HG02588 (cell line): ENCODE data around the gene VPS13D.
"Not testable (repeated sequence)": the region's sequence is repeated elsewhere in the genome, so short reads cannot be mapped to it uniquely, and the experiment has no call there.

Source experiments
- ATAC-seq: cut with Tn5 transposase; IDR thresholded peaks from one replicate; pipeline ENCODE4 v1.9.1; 2021; ENCODE audit warnings: mild to moderate bottlenecking, moderate library complexity; ENCODE audit not compliant: unreplicated experiment

The VPS13D gene

DNA sequence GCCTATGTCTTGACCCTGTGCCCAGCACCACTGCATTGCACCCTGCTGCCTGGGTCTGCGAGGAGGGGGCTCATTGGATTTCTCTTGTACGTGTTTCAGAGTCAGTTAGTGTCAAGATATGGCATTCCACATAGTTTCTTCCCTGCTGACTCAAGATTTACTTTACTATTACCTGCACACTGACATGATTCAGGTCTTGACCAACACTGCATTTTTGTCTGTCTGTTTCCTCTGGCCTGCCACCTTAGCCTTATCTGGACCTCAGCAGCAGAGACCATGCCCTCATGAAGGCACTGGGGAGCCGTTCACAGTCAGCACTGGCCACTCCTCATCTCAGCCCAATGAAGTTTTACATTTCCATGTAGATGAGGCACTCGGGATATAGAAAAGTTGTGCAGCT is 232.8 kb downstream of the VPS13D start:
- ATAC-seq = no peak

- ATAC-seq = no peak
Observed at GRCh38 chr1:12464045-12464461, 234.2 kb downstream of the VPS13D start.

DNA sequence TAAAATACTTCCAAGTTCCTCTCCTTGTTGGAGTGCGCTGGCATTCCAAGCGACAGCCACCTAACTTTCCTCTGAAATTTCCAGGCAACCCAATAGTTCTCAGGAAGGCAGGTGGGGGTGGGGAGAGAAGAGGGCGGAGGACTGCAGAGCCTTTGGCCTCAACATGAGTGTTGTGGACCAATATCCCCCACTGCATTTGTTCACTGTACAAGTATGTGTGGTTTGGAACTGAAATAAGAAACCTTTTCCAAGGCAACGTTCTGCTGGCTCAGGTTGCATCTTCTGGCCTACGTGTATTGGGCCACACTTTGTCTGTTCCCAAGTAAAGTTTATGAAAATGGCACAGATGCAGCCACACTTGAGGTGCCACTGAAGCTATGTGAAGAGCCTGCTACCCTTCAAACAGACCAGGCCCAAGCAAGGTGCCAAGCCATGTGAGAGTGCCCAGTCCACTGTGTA is 234.8 kb downstream of the VPS13D start:
- no peak for ATAC-seq

- no peak for ATAC-seq
Observed at GRCh38 chr1:12465126-12465525, 235.3 kb downstream of the VPS13D start.

DNA sequence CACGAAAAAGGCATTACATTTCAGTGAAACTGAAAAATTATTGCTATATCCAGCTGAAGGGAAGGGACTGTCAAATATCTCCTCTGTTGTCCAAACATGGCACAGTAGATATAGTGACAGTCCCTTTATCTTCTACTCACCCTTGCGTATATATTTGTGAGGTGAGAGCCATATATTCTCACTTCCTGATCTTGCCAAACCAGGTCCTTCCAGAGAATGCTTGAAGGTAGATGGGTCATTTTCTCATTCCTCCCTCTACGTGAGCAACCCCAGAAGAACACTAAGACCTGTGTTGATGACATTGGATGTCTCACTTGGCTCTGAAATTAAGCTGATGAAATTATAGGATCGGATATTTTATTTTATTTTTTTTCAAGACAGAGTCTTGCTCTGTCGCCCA is 237.0 kb downstream of the VPS13D start:
- ATAC-seq = no peak

- ATAC-seq = no peak
Observed at GRCh38 chr1:12467570-12468286, 237.9 kb downstream of the VPS13D start.

GRCh38 chr1:12468323-12468722 is 238.5 kb downstream of the VPS13D start:
- no peak for ATAC-seq

- ATAC-seq = no peak
Observed at GRCh38 chr1:12469493-12469892, 239.7 kb downstream of the VPS13D start.

- ATAC-seq = no peak
Observed at GRCh38 chr1:12469990-12470389, 240.2 kb downstream of the VPS13D start.

GRCh38 chr1:12470916-12471315 is 241.1 kb downstream of the VPS13D start:
- not testable (repeated sequence) for ATAC-seq

- ATAC-seq = no peak
Observed at GRCh38 chr1:12472156-12472797, 242.4 kb downstream of the VPS13D start.

DNA sequence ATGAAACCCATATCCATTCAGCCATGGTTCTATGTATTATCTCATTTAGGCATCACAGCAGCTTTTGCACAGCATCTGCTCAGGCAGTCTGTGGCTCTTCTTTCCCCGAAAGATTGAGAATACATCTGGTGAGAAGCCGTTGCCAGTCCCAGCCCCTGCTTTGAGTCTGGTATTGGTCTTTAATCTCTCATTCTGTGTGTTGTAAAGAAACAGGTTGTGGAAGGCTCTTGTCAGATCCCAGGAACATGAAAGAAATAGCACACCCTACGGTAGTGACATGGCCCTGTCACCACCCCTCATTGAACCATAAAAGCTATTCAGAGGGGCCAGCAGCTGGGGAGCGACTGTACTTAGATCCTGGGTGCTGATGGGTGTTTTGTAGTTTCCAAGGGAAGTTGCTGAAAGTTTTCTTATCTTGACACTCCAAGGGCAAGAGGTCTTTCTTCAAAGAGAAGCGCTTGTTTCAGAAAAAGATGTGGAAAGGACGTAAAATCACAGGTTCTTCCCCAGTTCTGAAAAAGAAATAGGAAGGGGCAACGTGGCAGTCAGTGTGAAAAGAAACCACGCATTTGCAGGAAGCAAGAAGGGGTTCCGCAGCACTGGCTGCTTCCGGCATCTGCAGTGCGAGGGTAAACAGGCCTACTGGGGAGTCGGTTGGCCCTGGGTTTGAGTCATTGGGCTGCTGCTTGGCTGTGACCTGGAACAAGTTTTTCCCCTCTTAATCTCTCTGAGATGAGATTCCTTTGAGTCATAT is 243.1 kb downstream of the VPS13D start:
- no peak for ATAC-seq

DNA sequence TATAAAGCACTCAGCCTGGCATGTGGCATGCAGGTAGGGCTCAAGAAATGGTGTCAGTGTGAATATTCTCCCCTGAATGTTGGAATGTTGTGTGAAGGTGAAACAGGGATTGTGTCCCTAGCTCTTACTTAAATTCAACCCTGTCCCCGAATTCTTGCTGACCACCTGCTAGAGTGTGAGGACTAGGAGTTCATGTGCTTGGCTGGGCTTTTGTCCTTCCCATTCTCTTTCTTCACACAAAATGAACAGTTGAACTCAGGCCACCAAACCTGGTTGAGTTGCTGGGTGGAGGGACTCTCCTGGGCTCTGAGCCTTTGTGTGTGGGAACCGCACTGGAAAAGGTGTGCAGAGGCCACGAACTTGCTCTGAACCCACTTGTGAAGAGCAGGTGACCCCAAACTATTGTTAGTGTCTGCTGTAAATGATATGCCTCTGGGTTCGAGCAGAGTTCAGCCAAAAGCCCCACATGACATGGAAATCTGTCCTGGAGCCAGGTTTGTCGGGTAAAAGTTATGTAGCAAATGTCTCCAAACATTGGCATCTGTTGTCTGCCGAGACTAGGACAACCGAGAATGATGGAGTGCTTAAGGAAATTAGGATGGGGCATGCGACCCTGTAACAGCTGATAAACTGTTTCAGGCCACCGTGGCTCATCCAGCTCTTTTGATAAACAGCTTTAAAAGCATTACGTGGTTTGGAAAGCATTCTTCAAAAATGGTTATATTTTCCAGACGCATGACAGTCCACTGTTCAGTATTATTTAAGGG is 243.9 kb downstream of the VPS13D start:
- ATAC-seq = no peak

- ATAC-seq = no peak
Observed at GRCh38 chr1:12475101-12475500, 245.3 kb downstream of the VPS13D start.

- ATAC-seq = no peak
Observed at GRCh38 chr1:12475530-12475934, 245.7 kb downstream of the VPS13D start.

DNA sequence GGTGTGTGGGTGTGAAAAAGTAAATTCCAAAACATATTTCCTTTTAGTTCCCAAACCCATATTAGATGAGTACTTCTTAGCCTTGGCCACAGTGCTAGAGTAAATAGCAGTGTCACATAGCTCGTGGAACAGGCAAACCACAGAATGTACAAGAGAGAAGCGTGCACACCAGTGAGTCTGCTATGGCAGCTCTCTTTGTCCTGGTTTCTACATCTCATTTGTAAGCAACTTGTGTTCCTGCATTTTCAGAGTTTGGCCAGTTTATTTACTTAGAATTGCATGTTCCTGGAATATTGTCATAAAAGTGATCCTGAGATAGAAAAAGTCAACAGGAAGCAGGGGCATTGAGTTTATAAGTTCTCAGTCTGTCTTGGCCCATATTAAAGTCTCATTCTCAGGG is 246.1 kb downstream of the VPS13D start:
- ATAC-seq = no peak

GRCh38 chr1:12477314-12477713 is 247.5 kb downstream of the VPS13D start:
- ATAC-seq = no peak

GRCh38 chr1:12477936-12478611 is 248.2 kb downstream of the VPS13D start:
- ATAC-seq = no peak

DNA sequence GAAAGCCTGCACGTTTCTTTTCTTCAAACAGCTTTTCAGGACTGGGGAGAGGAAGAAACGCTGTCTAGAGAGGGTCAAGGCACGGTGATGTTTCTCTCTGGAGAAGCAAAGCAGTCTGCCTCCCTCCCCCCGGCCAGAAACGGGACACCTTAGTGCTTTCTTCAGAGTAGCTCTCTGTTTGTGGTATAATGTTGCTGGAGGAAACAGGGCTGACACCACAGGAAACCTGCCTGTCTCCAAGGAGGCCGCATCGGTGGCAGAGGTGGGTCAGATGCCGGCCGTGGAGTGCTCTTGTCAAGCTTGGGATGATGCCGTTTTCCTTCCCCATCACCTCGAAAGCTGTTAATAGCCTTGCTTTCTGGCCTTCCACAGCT is 248.8 kb downstream of the VPS13D start:
- ATAC-seq = no peak

GRCh38 chr1:12479311-12479710 is 249.5 kb downstream of the VPS13D start:
- no peak for ATAC-seq

DNA sequence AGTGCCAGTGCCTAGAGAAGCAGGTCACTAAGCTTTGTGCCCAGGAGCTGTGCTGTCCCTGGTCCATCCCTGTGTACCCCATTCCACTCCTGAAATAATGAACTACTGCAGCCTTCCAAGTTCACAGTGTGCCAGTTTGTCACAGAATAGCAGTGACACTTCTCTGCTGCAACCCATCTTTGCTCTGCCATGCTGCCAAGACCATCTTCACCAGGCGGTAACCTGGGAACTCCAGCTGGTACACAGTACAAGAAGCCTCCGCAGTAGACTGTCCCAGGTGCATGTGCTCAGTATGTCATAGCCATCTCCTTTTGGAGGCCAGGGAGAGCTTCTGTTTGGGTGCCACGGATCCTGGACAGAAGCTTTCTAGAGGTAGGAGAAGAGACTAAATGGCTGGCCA is 250.2 kb downstream of the VPS13D start:
- no peak for ATAC-seq
